ENCODE measurements around the gene RNF34. TPM values are rescaled to one million over a fixed set of nuclear protein-coding genes. Genes with fewer than 3 reads are reported as not detected.
A peak's percentile ranks its signal among the peaks of the same experiment; 100 is the strongest.

RNF34 gene
- polyA plus RNA-seq, 3 donors from 2014 or later, result 31.8 to 73.9 (median 57.9) TPM

DNA sequence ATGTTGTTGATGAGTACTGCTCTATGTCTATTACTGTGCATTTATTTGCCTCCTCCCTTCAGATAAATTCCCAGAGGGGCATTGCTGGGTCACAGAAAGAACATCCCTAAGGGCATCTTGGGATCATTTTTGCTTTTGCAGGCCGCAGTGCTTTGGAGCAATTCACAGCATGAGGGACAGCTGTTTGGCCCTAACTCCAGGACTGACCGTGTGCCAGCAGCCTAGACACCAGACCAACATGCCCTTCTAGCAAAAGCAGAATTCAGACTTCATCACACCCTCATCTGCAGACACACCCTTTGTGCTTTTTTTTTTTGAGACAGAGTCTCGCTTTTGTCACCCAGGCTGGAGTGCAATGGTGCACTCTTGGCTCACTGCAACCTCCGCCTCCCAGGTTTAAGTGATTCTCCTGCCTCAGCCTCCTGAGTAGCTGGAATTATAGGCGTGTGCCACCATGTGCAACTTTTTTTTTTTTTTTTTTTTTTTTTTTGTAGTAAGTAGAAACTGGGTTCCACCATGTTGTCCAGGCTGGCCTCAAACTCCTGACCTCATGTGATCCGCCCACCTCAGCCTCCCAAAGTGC, 31.0 kb downstream of the RNF34 start:
- Mint-ChIP-seq H3K36me3 (peaks cover 20 to 39% (median 22%) of the 10 kb centered on the region in 3 donors), H3K27me3 (ENCODE audit: low read depth in 3 of 3) (peaks cover 0 to 3% (median 2%) of the 10 kb centered on the region in 3 donors), H3K4me3 (no peak overlapping the region), H3K27ac (peak overlapping the region in 4 of 6 donors; percentile 24 to 51 (median 32)), H3K4me1 (peaks cover 16 to 26% of the 10 kb centered on the region in 2 donors), H3K9me3 (peaks cover 0 to 4% (median 0%) of the 10 kb centered on the region in 6 donors)
- DNase-seq, result no peak

DNA sequence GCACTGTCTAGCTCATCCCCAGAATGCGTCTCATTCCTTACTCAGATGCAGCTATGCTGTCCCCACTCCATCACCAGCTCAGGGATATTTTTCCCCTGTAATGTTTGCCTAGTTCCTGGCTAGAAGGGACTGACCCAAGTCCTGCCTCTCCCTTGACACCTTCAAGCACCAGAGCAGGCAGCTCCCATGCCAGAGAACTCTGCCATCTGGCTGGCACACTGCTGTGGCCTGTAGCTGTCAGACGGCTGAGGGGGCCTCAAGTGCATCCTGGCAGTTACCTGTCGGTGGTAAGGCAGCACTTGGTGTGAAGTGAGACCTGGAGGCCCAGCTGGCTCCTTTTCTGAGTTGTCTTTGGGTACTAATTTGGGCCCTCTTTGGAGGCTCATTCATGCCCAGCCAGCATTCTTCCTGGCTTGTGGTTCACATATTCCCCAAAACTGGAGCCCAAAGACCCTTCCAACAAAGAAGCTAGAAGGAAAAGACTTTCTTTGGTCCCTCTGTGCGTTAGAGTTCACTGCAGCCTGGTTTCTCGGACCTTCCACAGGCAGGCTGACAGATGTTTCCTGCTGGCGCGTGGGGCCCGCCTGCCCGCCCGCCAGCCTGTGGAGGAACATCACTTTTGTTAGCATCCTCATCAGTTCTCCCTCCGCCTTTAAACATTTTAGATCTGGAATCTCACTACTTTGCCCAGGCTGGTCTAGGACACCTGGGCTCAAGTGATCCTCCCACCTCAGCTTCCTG, 33.0 kb downstream of the RNF34 start:
- peaks cover 2 to 3% (median 3%) of the 10 kb centered on the region in 3 donors for H3K27me3 Mint-ChIP-seq (ENCODE audit: low read depth in 3 of 3)
- H3K27ac Mint-ChIP-seq, result peak overlapping the region; percentile 22 to 82 (median 30)
- peaks cover 0 to 4% (median 0%) of the 10 kb centered on the region in 6 donors for H3K9me3 Mint-ChIP-seq
- H3K4me1 Mint-ChIP-seq, result peaks cover 16 to 26% of the 10 kb centered on the region in 2 donors
- H3K36me3 Mint-ChIP-seq, result peaks cover 26 to 52% (median 29%) of the 10 kb centered on the region in 3 donors
- H3K4me3 Mint-ChIP-seq, result no peak overlapping the region
- DNase-seq, result no peak

DNA sequence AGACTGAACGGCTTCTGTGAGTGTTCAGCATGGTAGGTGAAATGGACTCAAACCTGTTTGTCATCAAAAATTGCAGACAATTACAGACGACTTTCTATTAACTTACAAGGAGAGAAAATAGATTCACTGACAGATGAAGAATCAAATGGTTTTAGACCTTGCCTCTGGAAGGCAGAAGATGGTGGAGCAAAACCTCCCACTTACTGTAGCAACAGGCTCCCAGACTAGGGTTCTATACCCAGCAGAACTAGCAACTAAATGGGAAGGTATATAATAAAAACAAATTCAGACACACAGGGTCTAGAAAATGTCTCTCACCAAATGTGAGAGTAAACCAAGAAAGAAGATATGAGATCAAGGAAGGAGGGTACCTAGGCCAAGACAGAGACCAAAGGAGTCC, 36.8 kb downstream of the RNF34 start:
- peaks cover 2 to 5% (median 3%) of the 10 kb centered on the region in 3 donors for H3K27me3 Mint-ChIP-seq (ENCODE audit: low read depth in 3 of 3)
- peaks cover 0 to 5% of the 10 kb centered on the region in 2 donors for H3K4me1 Mint-ChIP-seq
- no peak for DNase-seq
- H3K27ac Mint-ChIP-seq, result peak overlapping the region in 3 of 6 donors; percentile 3 to 55 (median 41)
- H3K36me3 Mint-ChIP-seq, result peaks cover 12 to 40% (median 13%) of the 10 kb centered on the region in 3 donors
- no peak overlapping the region for H3K4me3 Mint-ChIP-seq
- H3K9me3 Mint-ChIP-seq, result peaks cover 0 to 2% (median 0%) of the 10 kb centered on the region in 6 donors

DNA sequence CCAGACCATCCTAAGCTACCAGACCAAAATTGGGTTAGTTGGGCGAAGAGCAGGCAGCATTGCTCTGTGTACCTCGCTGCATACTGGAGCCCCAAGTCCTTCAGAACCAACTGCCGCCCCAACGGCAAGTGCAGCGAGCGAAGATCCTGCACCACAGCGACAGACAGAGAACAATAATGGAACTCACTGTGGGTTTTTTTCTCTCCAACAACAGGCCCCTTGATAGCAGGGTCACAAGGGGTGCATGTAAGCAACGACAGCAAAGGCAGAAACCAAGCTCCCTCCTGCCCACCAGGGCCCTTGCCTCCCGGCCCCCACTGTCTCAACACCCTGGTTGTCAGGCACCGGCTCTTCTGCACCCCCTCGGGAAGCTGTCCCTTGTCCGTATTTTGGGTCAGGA, 39.0 kb downstream of the RNF34 start:
- Mint-ChIP-seq H3K9me3 (peaks cover 0 to 2% (median 0%) of the 10 kb centered on the region in 6 donors), H3K27ac (no peak overlapping the region), H3K4me3 (no peak overlapping the region), H3K27me3 (ENCODE audit: low read depth in 3 of 3) (peaks cover 0 to 5% (median 3%) of the 10 kb centered on the region in 3 donors), H3K4me1 (peaks cover 0 to 5% of the 10 kb centered on the region in 2 donors), H3K36me3 (peaks cover 12 to 38% (median 13%) of the 10 kb centered on the region in 3 donors)
- DNase-seq, result no peak

GRCh38 chr12:121439715-121440114, 39.8 kb downstream of the RNF34 start:
- no peak overlapping the region for H3K27ac Mint-ChIP-seq

DNA sequence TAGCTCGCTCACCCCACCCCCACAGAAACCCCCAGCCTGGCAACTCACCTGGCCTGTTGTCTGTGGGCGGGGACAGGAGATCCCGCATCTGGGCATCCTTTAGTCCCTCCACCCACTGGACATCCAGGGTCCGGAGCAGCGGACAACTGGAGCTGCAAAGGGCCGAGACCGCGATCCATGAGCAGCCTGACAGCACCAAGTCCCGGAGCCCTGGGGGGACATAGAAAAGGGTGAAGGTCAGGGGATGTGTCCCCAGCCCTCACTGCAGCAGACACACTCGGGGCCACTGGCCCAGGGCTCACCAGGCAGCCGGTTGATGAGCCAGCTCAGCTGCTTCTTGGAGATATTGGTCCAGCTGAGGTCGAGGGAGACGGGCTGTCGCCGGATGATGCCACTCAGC, 40.9 kb downstream of the RNF34 start:
- DNase-seq, result no peak
- Mint-ChIP-seq H3K36me3 (peaks cover 9 to 31% (median 12%) of the 10 kb centered on the region in 3 donors), H3K4me1 (peaks cover 0 to 5% of the 10 kb centered on the region in 2 donors), H3K27me3 (ENCODE audit: low read depth in 3 of 3) (peaks cover under 1 to 5% (median 2%) of the 10 kb centered on the region in 3 donors), H3K27ac (no peak overlapping the region), H3K9me3 (peaks cover 0 to under 1% (median 0%) of the 10 kb centered on the region in 6 donors), H3K4me3 (no peak overlapping the region)

More at GRCh38 chr12:121439715-121440114, 39.8 kb downstream of the RNF34 start:
- Mint-ChIP-seq H3K4me1 (peaks cover 0 to 5% of the 10 kb centered on the region in 2 donors), H3K9me3 (peaks cover 0 to 2% (median 0%) of the 10 kb centered on the region in 6 donors), H3K36me3 (peaks cover 12 to 38% (median 13%) of the 10 kb centered on the region in 3 donors), H3K4me3 (no peak overlapping the region), H3K27me3 (ENCODE audit: low read depth in 3 of 3) (peaks cover 1 to 5% (median 3%) of the 10 kb centered on the region in 3 donors)
- DNase-seq, result no peak

DNA sequence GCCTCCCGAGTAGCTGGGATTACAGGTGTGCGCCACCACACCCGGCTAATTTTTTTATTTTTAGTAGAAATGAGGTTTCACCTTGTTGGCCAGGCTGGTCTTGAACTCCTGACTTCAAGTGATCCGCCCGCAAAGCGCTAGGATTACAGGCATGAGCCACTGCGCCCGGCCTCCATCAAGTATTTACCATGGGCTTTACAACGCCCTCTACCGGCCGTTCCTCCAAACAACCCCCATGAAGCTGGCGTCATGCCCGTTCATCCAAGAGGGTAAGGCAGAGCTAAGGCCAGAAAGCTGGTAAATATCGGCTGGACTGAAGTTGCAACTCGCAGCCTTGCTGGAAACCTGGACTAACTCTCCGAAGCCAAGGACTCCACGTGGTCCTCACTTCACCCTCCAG, 41.6 kb downstream of the RNF34 start:
- no peak for DNase-seq
- peaks cover 0 to 8% of the 10 kb centered on the region in 2 donors for H3K4me1 Mint-ChIP-seq
- H3K9me3 Mint-ChIP-seq, result no peaks in the 10 kb centered on the region
- no peak overlapping the region for H3K4me3 Mint-ChIP-seq
- H3K27ac Mint-ChIP-seq, result no peak overlapping the region
- H3K36me3 Mint-ChIP-seq, result peaks cover 5 to 24% (median 9%) of the 10 kb centered on the region in 3 donors
- H3K27me3 Mint-ChIP-seq (ENCODE audit: low read depth in 3 of 3), result peaks cover 0 to 5% (median 2%) of the 10 kb centered on the region in 3 donors

DNA sequence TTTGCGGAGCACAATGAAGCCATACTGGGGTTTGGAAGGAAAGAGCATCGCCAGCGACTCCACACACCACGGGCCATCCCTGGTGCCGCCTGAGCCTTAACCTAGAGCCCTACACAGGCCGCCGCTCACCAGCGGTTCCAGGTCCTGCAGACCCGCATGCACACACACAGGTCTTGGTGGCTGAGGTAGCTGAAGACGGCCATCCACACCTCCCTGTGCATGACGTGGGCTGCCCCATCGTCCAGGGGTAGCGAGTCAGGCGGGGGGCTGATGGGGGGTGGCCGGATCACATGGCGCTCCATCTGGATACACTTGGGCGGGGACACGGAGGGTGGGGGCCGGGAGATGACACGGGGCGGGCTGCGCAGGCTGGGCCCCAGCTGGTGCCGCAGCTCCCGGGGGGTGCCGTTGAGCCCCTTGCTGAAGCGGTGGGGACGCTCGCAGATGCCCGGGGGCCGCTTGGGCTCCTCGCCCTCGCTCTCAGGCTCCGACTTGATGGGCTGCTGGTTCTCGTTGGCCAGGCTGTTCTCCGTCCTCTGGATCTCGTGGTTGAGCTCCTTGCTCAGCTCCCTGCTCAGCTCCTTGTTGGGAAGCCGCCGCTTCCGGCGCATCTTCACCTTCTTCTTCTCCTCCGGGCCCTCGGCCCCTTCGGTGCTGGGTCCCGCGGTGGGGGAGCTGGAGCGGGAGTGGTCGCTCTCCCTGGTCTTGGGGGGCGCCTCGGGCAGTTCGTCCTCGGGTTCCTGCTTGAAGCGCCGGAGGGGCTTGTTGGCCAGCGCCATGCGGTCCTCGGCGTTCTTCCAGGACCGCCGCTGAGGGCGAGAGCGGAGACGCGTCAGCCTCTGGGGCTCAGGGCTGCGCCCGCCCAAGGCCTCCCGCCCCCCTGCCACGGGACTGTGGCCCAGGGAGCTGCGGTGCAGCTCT, 42.4 kb downstream of the RNF34 start:
- H3K36me3 Mint-ChIP-seq, result peaks cover 0 to 17% (median 1%) of the 10 kb centered on the region in 3 donors
- no peak overlapping the region for H3K27ac Mint-ChIP-seq
- no peaks in the 10 kb centered on the region for H3K9me3 Mint-ChIP-seq
- H3K4me1 Mint-ChIP-seq, result peaks cover 0 to 14% of the 10 kb centered on the region in 2 donors
- no peak overlapping the region for H3K4me3 Mint-ChIP-seq
- H3K27me3 Mint-ChIP-seq (ENCODE audit: low read depth in 3 of 3), result peaks cover 0 to 4% (median 3%) of the 10 kb centered on the region in 3 donors
- DNase-seq, result no peak

- Mint-ChIP-seq H3K36me3 (peaks cover 0 to 13% (median 0%) of the 10 kb centered on the region in 3 donors), H3K4me3 (no peak overlapping the region), H3K9me3 (no peaks in the 10 kb centered on the region), H3K27ac (peak overlapping the region in 1 of 6 donors; percentile 74), H3K4me1 (peaks cover 0 to 10% of the 10 kb centered on the region in 2 donors), H3K27me3 (ENCODE audit: low read depth in 3 of 3) (peaks cover 0 to 5% (median 2%) of the 10 kb centered on the region in 3 donors)
- peak; percentile 43 to 52 (median 51) for DNase-seq
These were observed 43.4 kb downstream of the RNF34 start for GRCh38 chr12:121443193-121443870.

GRCh38 chr12:121443911-121444841, 44.3 kb downstream of the RNF34 start:
- peaks cover 2 to 9% of the 10 kb centered on the region in 2 donors for H3K4me1 Mint-ChIP-seq
- H3K27me3 Mint-ChIP-seq (ENCODE audit: low read depth in 3 of 3), result peaks cover 0 to 5% (median 2%) of the 10 kb centered on the region in 3 donors
- no peak overlapping the region for H3K27ac Mint-ChIP-seq
- H3K36me3 Mint-ChIP-seq, result peaks cover 0 to 10% (median 0%) of the 10 kb centered on the region in 3 donors
- DNase-seq, result no peak
- H3K4me3 Mint-ChIP-seq, result no peak overlapping the region
- no peaks in the 10 kb centered on the region for H3K9me3 Mint-ChIP-seq

DNA sequence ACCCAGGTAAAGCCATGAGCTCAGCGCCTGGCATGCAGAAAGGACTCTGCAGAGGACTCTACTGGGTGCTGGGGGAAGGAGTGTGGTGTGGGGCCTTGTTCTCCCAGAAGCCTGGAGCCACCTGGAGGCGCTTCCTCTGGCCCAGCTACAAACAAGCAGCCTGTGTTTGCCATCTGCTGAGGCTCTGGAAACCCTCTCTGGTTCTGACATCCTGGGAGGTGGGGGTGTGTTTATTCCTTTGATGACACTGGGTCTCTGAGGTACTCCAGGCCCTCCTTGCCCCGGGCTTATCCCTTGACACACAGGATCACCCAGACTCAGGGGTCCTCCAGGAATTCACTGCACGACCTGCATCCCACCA, 44.9 kb downstream of the RNF34 start:
- H3K27ac Mint-ChIP-seq, result no peak overlapping the region
- H3K4me1 Mint-ChIP-seq, result peaks cover 2 to 9% of the 10 kb centered on the region in 2 donors
- DNase-seq, result no peak
- H3K27me3 Mint-ChIP-seq (ENCODE audit: low read depth in 3 of 3), result peaks cover 0 to 5% (median 1%) of the 10 kb centered on the region in 3 donors
- H3K36me3 Mint-ChIP-seq, result peaks cover 0 to 9% (median 0%) of the 10 kb centered on the region in 3 donors
- H3K4me3 Mint-ChIP-seq, result no peak overlapping the region
- H3K9me3 Mint-ChIP-seq, result no peaks in the 10 kb centered on the region

- DNase-seq, result no peak
- H3K4me1 Mint-ChIP-seq, result peaks cover 2 to 17% of the 10 kb centered on the region in 2 donors
- H3K27me3 Mint-ChIP-seq (ENCODE audit: low read depth in 3 of 3), result peaks cover 0 to 5% (median 0%) of the 10 kb centered on the region in 3 donors
- peaks cover 0 to 1% (median 0%) of the 10 kb centered on the region in 3 donors for H3K36me3 Mint-ChIP-seq
- H3K4me3 Mint-ChIP-seq, result no peak overlapping the region
- no peaks in the 10 kb centered on the region for H3K9me3 Mint-ChIP-seq
- peak overlapping the region in 2 of 6 donors; percentile 17 to 43 for H3K27ac Mint-ChIP-seq
These were observed 46.8 kb downstream of the RNF34 start for GRCh38 chr12:121446750-121447149.
